PC-9 (cell line): Measurements from ENCODE around the gene WNT7A. TPM values are rescaled to one million over a fixed set of nuclear protein-coding genes. Genes with fewer than 3 reads are reported as not detected.

Source experiments
- BruUV-seq: library from RNA; stranded (reverse); fragments of 400-500 nt; replicated peaks from 2 replicates; lab custom pipeline; 2021; lab: Mats Ljungman, UMichigan
- CTCF ChIA-PET: fragments of 300-600 bp; sonication (Branson Sonifier 250); formaldehyde crosslinking; loops from one replicate; lab custom pipeline; 2022; ENCODE audit warnings: antibody characterized with exemption; lab: Charles Lee
- POLR2A ChIA-PET: fragments of 300-600 bp; sonication (Branson Sonifier 250); formaldehyde crosslinking; loops from one replicate; lab custom pipeline; 2022; ENCODE audit warnings: antibody characterized with exemption; ENCODE audit not compliant: unreplicated experiment; lab: Charles Lee
- DNase-seq, 2 experiments: peaks; one replicate each; pipeline versions ENCODE4 v3.0.0 to v3.0.0-alpha.2; 2015 to 2022; ENCODE audit warnings: mixed read lengths in 1 of 2
- H2AFZ ChIP-seq: fragments of 200-600 bp; sonication (generic); 2 replicates; pipeline ENCODE4 v1.8.1; 2017; ENCODE audit warnings: antibody characterized with exemption
- H3F3A ChIP-seq: fragments of 200-600 bp; sonication (generic); 2 replicates; pipeline ENCODE4 v1.8.1; 2017; ENCODE audit warnings: antibody characterized with exemption, mild to moderate bottlenecking, low read depth; ENCODE audit not compliant: insufficient read depth
- H3K27ac ChIP-seq: fragments of 200-600 bp; sonication (generic); 2 replicates; pipeline ENCODE4 v1.6.1; 2016; ENCODE audit warnings: mixed run types
- H3K27me3 ChIP-seq: fragments of 200-600 bp; sonication (generic); 2 replicates; pipeline ENCODE4 v1.6.1; 2016; ENCODE audit warnings: low read depth, mixed run types; ENCODE audit not compliant: insufficient read depth
- H3K36me3 ChIP-seq: fragments of 200-600 bp; sonication (generic); 2 replicates; pipeline ENCODE4 v1.6.1; 2016; ENCODE audit warnings: low read depth, mixed run types
- H3K4me1 ChIP-seq: fragments of 200-600 bp; sonication (generic); replicated peaks from 2 replicates; pipeline ENCODE4 v1.6.1; 2016; ENCODE audit warnings: mixed run types; ENCODE audit not compliant: insufficient read depth
- H3K4me2 ChIP-seq: fragments of 200-600 bp; sonication (generic); 2 replicates; pipeline ENCODE4 v1.6.1; 2017; ENCODE audit warnings: mixed run types
- H3K4me3 ChIP-seq: fragments of 200-600 bp; sonication (generic); 2 replicates; pipeline ENCODE4 v1.6.1; 2016; ENCODE audit warnings: mixed run types
- H3K79me2 ChIP-seq: fragments of 200-600 bp; sonication (generic); 2 replicates; pipeline ENCODE4 v1.6.1; 2017; ENCODE audit warnings: low read depth, mixed run types
- H3K9me2 ChIP-seq: fragments of 200-600 bp; sonication (generic); 2 replicates; pipeline ENCODE4 v1.8.1; 2017; ENCODE audit warnings: mild to moderate bottlenecking; ENCODE audit not compliant: insufficient read depth
- H3K9me3 ChIP-seq: fragments of 200-600 bp; sonication (generic); 2 replicates; pipeline ENCODE4 v1.8.1; 2016; ENCODE audit warnings: low read depth; ENCODE audit not compliant: insufficient read depth
- H4K20me1 ChIP-seq: fragments of 200-600 bp; sonication (generic); 2 replicates; pipeline ENCODE4 v1.8.1; 2017; ENCODE audit not compliant: insufficient read depth
- CTCF ChIP-seq: fragments of 200-600 bp; sonication (generic); conservative IDR thresholded peaks from 2 replicates; pipeline ENCODE4 v1.6.1; 2017; ENCODE audit warnings: mixed run types, antibody characterized with exemption, mild to moderate bottlenecking, moderate library complexity
- EZH2 ChIP-seq: fragments of 200-600 bp; sonication (generic); IDR thresholded peaks from 2 replicates; pipeline ENCODE4 v1.8.0; 2017; ENCODE audit warnings: antibody characterized with exemption, low read depth
- intact Hi-C: fragments of 100-400 bp; cut with micrococcal nuclease; formaldehyde crosslinking; loops from one replicate; pipeline ENCODE4 v1.10.0; 2022; ENCODE audit not compliant: unreplicated experiment
- total RNA-seq: library from RNA; stranded (reverse); gene quantifications from 2 replicates; pipeline ENCODE4 v1.2.3, GENCODE V29; 2021

Gene WNT7A
- total RNA-seq, 1 experiment from 2014 or later = 6.3 TPM

GRCh38 chr3:13851091-13851849 lies 28.6 kb downstream of the WNT7A start:
- Histone ChIP-seq H3K9me3 (no peaks in the 10 kb centered on the region), H3K4me3 (no peak overlapping the region), H2AFZ (no peak overlapping the region), H3K79me2 (peaks cover 60% of the 10 kb centered on the region), H3K36me3 (peaks cover 12% of the 10 kb centered on the region; the same call in 1 of the 2 replicates), H3K9me2 (no peaks in the 10 kb centered on the region), H3K27ac (peak overlapping the region; percentile 91), H3K4me2 (peak overlapping the region; percentile 60), H4K20me1 (no peaks in the 10 kb centered on the region), H3K4me1 (peaks cover 69% of the 10 kb centered on the region), H3K27me3 (no peaks in the 10 kb centered on the region), H3F3A (peaks cover 50% of the 10 kb centered on the region)
- BruUV-seq = no TSS peak
- TF ChIP-seq EZH2 (no peak), CTCF (no peak)
- no peak for DNase-seq
- POLR2A ChIA-PET = interaction anchor here (0.5 kb wide), 1 partner anchor 58 kb away, joined by 3 read pairs; no protein-coding TSS in a partner anchor
- CTCF ChIA-PET = no interaction called here
- intact Hi-C loops = loop anchor here (10.0 kb wide), 1 partner anchor 316 kb away; no protein-coding TSS in a partner anchor

- H3K9me3 ChIP-seq = no peaks in the 10 kb centered on the region
- peak overlapping the region; percentile 62 for H3K4me2 ChIP-seq
- no peak overlapping the region for H2AFZ ChIP-seq
- POLR2A ChIA-PET = interaction anchor here (0.5 to 1.0 kb wide), 7 partner anchors 51 to 917 kb away, joined by 3 to 8 read pairs (median 4); partner anchors contain the start of gene HDAC11
- no TSS peak for BruUV-seq
- TF ChIP-seq CTCF (no peak), EZH2 (no peak)
- H3K9me2 ChIP-seq = no peaks in the 10 kb centered on the region
- peak overlapping the region; percentile 9; the same call in 1 of the 2 replicates for H3K4me3 ChIP-seq
- peaks cover 48% of the 10 kb centered on the region for H3F3A ChIP-seq
- no peaks in the 10 kb centered on the region for H3K27me3 ChIP-seq
- peaks cover 12% of the 10 kb centered on the region; the same call in 1 of the 2 replicates for H3K36me3 ChIP-seq
- intact Hi-C loops = loop anchor here (1.0 to 10.0 kb wide), 2 partner anchors 28 to 316 kb away; no protein-coding TSS in a partner anchor
- H3K27ac ChIP-seq = peak overlapping the region; percentile 91
- peaks cover 69% of the 10 kb centered on the region for H3K4me1 ChIP-seq
- CTCF ChIA-PET = interaction anchor here (0.5 to 0.9 kb wide), 2 partner anchors 30 to 623 kb away, joined by 3 read pairs; no protein-coding TSS in a partner anchor
- no peaks in the 10 kb centered on the region for H4K20me1 ChIP-seq
- DNase-seq = peak; percentile 98 to 99
- peaks cover 69% of the 10 kb centered on the region for H3K79me2 ChIP-seq
Observed at GRCh38 chr3:13850161-13850945, 29.5 kb downstream of the WNT7A start.

- Histone ChIP-seq H3K27ac (no peak overlapping the region; the same call in 1 of the 2 replicates), H3K4me2 (peak overlapping the region; percentile 62; the same call in 1 of the 2 replicates), H4K20me1 (no peaks in the 10 kb centered on the region), H3F3A (peaks cover 36% of the 10 kb centered on the region), H3K4me3 (no peak overlapping the region), H3K79me2 (peaks cover 82% of the 10 kb centered on the region), H3K9me2 (no peaks in the 10 kb centered on the region), H3K4me1 (peaks cover 56% of the 10 kb centered on the region), H3K36me3 (peaks cover 12% of the 10 kb centered on the region; the same call in 1 of the 2 replicates), H2AFZ (no peak overlapping the region), H3K9me3 (no peaks in the 10 kb centered on the region), H3K27me3 (no peaks in the 10 kb centered on the region)
- TF ChIP-seq CTCF (no peak), EZH2 (no peak)
- BruUV-seq = no TSS peak
- CTCF ChIA-PET = no interaction called here
- no peak for DNase-seq
- intact Hi-C loops = no loop called here
- POLR2A ChIA-PET = no interaction called here
Observed at GRCh38 chr3:13849018-13849417, 30.9 kb downstream of the WNT7A start.
